Measurements from ENCODE around the gene HMCN2. TPM values are rescaled to one million over a fixed set of nuclear protein-coding genes. Genes with fewer than 3 reads are reported as not detected.

Gene HMCN2
- total RNA-seq, 4 donors from 2014 or later, result 24.8 to 61.7 (median 36.1) TPM

GRCh38 chr9:130358928-130359327, 93.4 kb downstream of the HMCN2 start:
- Histone ChIP-seq H3K27ac (no peak overlapping the region), H3K36me3 (no peaks in the 10 kb centered on the region), H3K4me1 (no peaks in the 10 kb centered on the region), H3K27me3 (no peaks in the 10 kb centered on the region), H3K4me3 (no peak overlapping the region), H3K9me3 (no peaks in the 10 kb centered on the region)
- no peak for TF ChIP-seq CTCF (IDR thresholded peaks at IDR 0.05)
- TF ChIP-seq POLR2A (IDR thresholded peaks at IDR 0.05), result no peak
- DNase-seq, result no peak

GRCh38 chr9:130359819-130360218, 94.3 kb downstream of the HMCN2 start:
- DNase-seq, result no peak
- no peak for TF ChIP-seq CTCF (IDR thresholded peaks at IDR 0.05)
- TF ChIP-seq POLR2A (IDR thresholded peaks at IDR 0.05), result no peak
- no peak overlapping the region for H3K27ac ChIP-seq

GRCh38 chr9:130360672-130361071, 95.1 kb downstream of the HMCN2 start:
- Histone ChIP-seq H3K36me3 (no peaks in the 10 kb centered on the region), H3K4me1 (no peaks in the 10 kb centered on the region), H3K9me3 (no peaks in the 10 kb centered on the region), H3K4me3 (no peak overlapping the region), H3K27me3 (no peaks in the 10 kb centered on the region), H3K27ac (no peak overlapping the region)
- TF ChIP-seq POLR2A (IDR thresholded peaks at IDR 0.05) (no peak), CTCF (IDR thresholded peaks at IDR 0.05) (no peak)
- DNase-seq, result no peak

More at GRCh38 chr9:130359819-130360218, 94.3 kb downstream of the HMCN2 start:
- Histone ChIP-seq H3K9me3 (no peaks in the 10 kb centered on the region), H3K36me3 (no peaks in the 10 kb centered on the region), H3K4me1 (no peaks in the 10 kb centered on the region), H3K27me3 (no peaks in the 10 kb centered on the region), H3K4me3 (no peak overlapping the region)

- no peaks in the 10 kb centered on the region for H3K27me3 ChIP-seq
- H3K4me3 ChIP-seq, result no peak overlapping the region
- no peak for DNase-seq
- no peaks in the 10 kb centered on the region for H3K36me3 ChIP-seq
- H3K9me3 ChIP-seq, result no peaks in the 10 kb centered on the region
- H3K27ac ChIP-seq, result no peak overlapping the region
- TF ChIP-seq POLR2A (IDR thresholded peaks at IDR 0.05), result no peak
- no peak for TF ChIP-seq CTCF (IDR thresholded peaks at IDR 0.05)
- H3K4me1 ChIP-seq, result no peaks in the 10 kb centered on the region
Observed at GRCh38 chr9:130361873-130362362, 96.4 kb downstream of the HMCN2 start.

GRCh38 chr9:130362691-130363090, 97.1 kb downstream of the HMCN2 start:
- Histone ChIP-seq H3K27me3 (no peaks in the 10 kb centered on the region), H3K4me3 (no peak overlapping the region), H3K27ac (no peak overlapping the region), H3K9me3 (no peaks in the 10 kb centered on the region), H3K36me3 (no peaks in the 10 kb centered on the region), H3K4me1 (no peaks in the 10 kb centered on the region)
- no peak for TF ChIP-seq CTCF (IDR thresholded peaks at IDR 0.05)
- no peak for DNase-seq
